Dedifferentiated amniotic fluid mesenchymal stem cell (primary cell): Measurements from ENCODE around the gene MDP1.
A peak's percentile ranks its signal among the peaks of the same experiment; 100 is the strongest.
"Not testable (repeated sequence)": the region's sequence is repeated elsewhere in the genome, so short reads cannot be mapped to it uniquely, and the experiment has no call there.

ENCODE experiments used
- DNase-seq: peaks from one replicate; pipeline ENCODE4 v3.0.0-alpha.2; 2016; ENCODE audit errors: extremely low spot score

The MDP1 gene

DNA sequence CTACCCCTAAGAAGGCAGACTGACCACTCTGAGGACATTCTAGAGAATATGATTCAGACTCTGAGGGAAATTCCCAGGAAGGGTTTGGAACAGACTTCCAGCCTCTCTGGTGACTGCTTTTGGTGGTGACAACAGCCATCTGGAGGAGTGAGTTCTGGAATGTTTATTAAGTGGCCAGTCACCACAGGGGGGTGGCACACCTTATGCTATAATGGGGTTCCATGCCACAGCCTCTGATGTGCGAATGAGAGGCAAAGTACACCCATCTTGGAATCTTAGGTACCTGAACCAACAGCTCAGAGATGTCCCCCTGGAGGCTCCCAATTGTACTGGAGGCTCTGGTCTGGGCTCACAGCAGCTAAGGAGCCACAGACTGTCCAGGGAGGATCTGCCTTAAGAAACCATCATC, 36.0 kb upstream of the MDP1 start:
- DNase-seq: peak; percentile 21

DNA sequence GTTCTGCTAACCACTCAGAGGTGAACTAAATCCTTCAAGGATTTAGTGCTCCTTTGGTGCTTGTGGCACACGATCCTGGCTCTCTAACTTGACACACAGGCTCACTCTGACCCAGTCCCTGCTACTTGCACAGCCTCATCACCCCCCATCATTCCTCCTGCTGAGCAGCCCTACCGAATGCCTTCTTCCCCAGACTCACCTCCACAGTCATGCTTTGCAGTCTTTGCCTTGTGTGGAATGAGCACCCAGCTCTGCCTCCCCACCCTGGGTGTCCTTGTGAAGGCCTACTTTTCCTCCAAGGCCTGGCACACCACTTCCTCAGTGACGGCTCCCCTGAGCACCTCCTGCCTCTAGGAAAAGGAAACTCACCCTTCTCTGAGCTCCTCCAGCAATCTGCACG, 34.5 kb upstream of the MDP1 start:
- no peak for DNase-seq

DNA sequence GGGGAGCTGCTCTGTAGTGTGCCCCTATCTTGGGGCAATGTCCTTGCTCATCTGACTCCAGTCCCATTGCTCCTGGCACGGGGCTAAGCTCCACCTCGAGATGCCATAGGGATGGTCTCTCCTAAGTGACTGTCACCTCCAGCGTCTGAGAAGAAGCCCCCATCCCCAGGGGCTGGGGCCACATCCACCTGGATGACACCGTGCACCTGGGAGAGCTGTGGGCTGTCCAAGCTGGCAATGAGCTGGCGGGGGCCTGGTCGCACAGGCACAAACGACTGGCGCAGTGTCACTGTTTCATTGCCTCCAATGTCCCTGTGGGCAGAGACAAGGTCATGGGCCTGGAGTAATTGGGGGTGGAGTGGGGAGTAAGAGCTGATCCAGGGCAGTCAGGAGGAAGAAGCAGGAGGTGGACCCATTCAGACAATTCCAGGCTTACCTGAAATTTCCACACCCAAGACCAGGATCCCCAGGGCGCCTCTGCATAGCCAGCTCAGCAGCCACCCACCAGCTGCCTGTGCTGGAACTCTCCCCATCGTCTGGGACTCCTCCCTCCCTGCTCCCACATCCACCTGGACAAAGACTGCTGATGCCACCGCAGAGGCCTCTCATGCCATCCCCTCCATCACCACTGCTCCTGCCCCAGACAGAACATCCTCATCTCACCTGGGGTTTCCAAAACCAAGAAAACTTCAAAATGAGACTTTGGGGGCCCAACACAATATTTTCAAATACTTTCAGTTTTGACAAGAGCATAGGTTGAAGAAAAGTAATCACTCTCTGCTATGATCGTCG, 33.6 kb upstream of the MDP1 start:
- no peak for DNase-seq

DNA sequence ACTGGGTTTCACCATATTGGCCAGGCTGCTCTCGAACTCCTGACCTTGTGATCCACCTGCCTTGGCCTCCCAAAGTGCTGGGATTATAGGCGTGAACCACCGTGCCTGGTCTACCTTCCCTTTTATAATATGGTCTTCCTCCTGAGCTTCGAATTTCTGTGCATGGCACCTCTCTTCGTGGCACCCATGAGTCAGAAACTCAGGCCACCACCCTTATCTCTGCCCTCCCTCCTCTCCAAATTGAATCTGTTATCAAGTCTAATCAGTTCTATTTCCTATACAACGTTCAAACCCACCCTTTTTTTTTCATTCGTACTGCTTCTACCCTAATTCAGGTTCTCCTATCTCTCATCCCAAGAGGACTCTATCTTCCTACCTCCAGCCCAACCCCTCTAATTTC, 31.6 kb upstream of the MDP1 start:
- no peak for DNase-seq

DNA sequence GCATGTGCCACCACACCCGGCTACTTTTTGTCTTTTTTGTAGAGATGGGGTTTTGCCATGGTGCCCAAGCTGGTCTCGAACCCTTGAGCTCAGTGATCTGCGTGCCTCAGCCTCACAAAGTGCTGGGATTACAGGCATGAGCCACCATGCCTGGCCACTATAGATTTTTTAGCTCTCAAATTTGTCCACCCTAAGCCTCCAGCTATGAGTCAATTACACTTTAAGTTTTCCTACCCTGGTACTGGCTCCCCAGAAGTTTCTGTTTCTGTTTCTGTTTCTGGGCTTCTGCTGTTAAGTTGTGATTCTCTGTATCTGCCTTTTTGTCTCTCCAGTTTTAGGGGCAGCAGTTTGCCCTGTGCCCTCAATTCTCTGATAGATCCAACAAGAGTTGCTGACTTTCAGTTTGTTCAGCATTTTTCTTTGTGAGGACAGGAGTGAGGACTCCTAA, 30.9 kb upstream of the MDP1 start:
- peak; percentile 39 for DNase-seq

DNA sequence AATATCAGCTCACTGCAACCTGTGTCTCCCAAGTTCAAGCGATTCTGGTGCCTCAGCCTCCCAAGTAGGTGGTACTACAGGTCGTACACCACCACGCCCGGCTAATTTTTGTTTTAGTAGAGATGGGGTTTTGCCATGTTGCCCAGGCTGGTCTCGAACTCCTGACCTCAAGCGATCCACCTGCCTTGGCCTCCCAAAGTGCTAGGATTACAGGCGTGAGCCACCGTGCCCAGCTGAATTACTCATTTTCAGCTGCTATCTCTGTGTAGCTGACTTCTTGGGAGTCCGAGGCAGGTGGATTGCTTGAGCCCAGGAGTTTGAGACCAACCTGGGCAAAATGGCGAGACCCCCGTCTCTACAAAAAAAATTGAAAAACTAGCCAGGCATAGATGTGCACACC, 29.5 kb upstream of the MDP1 start:
- not testable (repeated sequence) for DNase-seq

DNA sequence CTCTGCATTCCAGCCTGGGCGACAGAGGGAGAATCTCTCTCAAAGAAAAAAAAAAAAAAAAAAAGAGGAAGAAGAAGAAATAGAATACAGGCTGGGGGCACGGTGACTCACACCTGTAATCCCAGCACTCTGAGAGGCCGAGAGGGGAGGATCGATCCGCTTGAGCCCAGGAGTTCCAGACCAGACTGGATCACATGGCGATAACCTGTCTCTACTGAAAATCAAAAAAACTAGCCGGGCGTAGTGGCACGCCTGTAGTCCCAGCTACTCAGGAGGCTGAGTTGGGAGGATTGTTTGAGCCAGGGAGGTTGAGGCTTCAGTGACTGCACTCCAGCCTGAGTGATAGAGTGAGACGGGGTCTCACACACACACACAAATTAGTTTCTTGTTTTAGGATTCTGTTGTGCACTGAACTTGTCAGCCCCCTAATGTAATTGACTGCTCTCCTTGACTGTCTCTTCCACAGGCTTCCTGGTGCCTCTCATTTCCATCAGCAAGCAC, 27.5 kb upstream of the MDP1 start:
- no peak for DNase-seq

DNA sequence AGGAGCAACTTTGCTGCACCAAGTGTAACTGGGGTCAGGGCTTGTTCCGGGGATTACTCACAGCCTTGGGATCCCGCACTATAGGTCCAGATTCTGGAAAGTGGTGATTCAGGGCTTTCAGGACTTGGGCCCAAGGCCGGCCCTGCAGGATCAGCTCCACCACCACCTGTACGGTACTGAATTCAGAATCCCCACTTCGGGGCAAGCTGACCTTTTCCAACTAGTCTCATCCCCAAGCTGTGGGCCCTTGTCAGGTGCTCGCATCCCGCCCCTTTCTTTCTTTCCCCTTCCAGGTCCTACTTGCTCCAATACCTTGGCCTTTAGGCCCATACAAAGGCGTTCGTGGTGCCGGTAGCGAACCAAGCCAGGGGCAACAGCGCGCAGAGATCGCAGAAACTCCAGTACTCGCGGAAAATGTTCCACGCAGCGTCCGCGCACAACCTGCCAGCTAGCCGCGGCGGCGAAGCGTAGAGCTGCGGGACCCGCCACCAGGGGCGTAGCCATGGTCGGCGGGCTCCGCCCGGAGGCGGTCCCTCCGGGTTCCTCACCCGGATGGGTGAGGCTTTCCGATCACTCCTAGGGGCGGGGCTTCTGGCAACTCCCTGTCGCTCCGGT, 26.1 kb upstream of the MDP1 start:
- peak; percentile 90 for DNase-seq

DNA sequence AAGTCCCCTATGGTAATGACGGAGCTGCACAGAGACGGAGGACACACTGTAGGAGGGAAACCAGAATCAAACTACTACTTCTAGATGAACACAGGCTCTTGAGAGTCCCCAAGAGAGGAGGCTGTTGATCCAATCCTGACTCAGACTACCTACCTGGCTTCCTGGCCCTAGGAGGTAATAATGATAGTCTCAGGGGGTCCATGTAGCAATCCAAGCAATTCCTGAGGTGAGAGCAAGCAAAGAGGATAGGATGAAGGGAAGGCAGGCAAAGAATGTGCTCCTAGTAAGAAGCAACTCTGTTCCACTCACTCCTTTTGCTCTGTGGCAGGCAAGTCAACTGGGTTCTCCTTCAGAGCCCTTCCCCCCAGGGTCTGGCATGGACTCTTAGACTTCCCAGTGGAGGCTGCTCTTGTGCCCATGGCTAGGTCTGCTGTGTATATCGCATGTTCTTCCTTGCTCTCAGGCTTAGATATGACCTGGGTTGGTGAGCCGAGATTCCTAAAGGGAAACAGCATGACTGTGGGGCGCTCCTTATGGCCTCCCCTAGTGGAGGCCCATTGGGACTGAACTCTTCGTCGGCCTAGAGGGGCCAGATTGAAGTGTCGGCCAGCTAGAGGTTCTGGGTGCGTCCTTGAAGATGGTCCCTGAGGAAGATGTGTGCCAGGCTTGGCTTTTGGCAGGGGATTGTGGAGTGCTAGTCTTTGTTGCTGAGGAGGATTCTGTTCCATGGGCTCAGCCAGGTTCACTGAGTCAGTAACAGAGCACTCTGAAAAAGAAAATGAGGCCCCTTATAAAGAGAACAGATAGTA, 24.4 kb upstream of the MDP1 start:
- DNase-seq: no peak

DNA sequence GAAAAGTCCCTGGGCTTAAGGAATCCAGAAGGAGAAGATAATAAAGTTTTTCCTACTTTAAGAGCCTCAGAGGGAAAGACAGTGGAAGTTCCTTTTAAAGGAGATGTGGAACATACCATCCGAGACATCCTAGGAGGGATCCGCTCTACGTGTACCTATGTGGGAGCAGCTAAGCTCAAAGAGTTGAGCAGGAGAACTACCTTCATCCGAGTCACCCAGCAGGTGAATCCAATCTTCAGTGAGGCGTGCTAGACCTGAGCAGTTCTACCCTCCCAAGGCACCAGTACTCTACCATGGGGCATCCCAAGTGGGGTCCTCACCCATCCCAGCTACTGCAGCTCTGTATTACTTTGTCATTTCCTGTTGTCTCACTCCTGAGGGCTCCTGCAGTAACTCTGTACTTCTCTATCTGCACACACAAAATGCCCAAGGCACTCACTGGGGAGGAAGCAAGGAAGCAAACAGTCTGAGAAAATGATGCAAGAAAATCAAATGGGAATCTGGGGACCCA, 22.7 kb upstream of the MDP1 start:
- DNase-seq: no peak

DNA sequence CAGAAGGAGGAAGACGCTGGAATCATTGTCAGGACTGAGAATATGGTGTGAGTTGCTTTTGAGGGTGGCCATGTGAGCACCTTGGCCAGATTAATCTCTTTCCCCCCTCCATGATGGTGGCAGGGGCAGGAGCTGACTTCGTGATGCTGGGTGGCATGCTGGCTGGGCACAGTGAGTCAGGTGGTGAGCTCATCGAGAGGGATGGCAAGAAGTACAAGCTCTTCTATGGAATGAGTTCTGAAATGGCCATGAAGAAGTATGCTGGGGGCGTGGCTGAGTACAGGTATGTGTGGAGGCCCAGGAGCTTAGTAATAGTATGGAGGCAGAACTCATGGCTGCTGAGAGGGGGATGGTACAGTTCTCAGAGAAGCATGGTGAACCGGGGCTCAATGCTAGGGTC, 22.3 kb upstream of the MDP1 start:
- DNase-seq: no peak

DNA sequence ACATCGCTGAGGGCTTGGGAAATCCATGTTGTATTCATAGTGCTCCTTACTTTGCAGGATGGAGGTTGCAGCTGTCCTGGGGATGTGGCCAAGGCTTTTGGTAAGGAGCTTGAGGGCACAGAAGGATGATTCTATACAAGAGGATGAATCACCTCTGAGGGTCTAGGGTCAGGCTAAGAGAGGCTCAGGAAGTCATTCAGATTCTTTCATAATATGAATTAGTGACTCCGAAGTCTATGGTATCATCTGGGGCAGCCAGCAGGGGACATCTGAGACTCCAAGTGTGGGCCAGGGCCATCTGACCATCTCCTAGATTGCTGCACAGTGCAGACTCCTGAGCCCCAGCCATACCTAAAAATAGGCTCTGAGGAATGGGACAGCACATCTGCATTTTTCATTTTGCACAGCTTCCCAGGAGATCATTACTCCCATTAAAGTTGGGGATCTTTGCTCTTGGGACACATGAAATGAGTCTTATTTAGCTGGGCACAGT, 21.6 kb upstream of the MDP1 start:
- DNase-seq: no peak

DNA sequence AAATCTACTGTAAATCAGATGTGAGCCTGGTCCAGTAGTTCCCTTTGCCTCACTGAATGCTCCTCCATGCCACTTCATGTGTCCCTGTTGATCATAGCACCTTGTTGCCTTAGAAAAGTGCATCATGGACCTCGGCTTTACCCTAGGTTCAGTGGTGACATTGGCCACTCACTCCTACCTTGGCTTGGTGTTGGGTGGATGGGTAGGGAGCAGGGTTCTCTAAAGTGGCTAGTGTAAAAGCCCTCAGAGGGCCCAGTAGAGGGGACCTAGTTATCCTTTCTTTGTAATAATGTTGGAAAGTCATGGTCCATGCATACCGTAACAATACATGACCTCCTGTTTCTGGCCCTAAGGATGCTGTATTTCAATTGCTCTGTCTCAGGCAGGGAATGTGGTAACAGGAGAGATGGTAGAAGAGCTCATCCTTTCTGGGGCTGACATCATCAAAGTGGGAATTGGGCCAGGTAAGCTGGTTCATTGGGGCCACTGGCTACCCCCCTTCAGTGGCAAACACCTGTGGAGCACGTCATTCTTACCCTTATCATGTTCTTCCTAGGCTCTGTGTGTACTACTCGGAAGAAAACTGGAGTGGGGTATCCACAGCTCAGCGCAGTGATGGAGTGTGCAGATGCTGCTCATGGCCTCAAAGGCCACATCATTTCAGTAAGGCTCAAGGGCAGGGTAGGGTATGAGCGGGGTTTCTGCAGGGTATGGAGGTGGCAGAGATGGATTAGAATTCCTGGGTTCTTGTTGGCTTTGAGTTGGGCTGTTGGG, 21.0 kb upstream of the MDP1 start:
- no peak for DNase-seq

DNA sequence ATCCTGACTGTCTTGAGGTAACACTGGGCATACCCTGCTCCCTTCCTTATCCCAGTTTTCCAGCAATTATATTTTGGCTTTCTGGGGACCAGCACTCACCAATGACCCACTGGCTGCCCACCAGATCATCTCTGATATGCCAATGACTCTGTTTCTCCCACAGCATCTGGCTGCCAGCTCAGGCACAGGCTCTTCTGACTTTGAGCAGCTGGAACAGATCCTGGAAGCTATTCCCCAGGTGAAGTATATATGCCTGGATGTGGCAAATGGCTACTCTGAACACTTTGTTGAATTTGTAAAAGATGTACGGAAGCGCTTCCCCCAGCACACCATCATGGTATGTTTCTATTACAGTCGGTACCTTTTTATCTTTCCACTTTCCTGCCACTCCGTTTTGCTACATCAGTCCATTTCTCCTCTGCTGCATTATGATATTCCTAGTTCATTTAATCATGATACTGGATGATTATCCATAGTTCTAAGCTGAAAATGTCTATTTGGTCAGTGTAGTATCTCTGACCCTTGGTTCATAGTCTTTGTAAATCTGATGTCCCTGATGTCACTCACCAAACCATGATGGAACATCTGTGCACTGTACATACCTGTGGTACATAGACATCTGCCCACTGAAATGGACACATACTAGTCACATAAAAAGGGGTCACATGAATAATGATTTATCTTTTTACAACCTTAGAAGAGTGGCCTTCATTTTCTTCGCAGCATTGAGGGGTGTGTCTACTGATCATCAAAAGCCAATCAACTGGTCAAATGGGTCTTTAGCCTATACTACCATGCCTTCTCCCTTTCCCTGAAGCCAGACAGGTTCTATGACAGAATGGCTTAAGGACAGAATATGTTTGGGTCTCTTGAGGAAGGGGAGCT, 20.2 kb upstream of the MDP1 start:
- no peak for DNase-seq

DNA sequence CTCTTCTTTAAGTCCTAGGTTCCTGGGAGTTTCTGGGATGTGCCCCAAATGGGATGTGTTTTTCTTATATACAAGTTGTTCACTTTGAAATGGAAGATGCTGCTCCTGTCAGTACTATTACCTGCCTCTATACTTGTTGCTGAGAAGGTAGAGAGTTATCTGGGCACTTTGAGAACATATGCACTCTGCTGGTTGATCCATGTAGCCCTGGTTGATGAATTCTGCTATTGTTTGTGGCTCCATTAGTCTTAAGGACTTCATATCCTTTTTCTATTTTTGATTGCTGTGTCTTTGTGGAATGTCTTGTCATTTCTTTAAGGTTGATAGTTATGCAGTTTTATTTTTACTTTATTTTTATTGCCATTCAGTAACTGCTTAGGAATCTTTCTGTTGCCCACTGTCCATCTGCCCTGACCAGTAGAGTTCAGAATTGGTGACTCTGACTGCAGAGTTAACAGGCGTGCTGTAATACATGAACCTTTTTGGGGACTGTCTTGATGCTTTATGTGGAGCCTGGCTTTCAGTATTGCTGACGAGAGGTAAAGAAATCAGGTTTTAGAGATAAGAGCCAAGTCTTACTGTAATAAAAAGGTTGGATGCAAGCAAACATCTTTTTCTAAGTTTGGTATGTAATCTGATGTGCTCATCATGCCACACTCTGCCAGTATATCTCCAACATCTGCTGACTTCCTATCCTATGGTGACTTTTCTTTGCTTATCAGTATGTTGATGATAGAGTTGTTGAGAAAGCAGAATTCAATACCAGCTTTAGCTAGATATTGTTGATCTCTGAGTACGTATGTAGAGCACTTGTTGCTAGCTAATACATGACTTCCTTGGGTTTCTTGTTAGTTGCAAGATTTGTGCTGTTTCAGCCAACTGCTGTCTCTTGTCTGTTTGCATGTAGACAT, 18.5 kb upstream of the MDP1 start:
- no peak for DNase-seq

DNA sequence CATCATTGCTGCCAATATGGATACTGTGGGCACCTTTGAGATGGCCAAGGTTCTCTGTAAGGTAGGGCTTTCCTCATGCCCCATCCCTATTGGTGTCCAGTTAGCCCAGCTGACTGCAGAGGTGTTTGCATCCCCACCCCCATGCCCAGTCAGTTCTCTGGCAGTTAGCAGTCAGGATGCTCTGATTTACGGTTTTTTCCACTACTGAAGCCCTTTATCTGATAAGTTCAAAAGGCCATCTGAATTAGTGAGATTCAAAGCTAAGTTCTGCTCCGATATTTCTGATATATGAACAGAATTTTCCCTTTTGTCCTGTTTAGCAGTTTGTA, 17.6 kb upstream of the MDP1 start:
- DNase-seq: no peak

DNA sequence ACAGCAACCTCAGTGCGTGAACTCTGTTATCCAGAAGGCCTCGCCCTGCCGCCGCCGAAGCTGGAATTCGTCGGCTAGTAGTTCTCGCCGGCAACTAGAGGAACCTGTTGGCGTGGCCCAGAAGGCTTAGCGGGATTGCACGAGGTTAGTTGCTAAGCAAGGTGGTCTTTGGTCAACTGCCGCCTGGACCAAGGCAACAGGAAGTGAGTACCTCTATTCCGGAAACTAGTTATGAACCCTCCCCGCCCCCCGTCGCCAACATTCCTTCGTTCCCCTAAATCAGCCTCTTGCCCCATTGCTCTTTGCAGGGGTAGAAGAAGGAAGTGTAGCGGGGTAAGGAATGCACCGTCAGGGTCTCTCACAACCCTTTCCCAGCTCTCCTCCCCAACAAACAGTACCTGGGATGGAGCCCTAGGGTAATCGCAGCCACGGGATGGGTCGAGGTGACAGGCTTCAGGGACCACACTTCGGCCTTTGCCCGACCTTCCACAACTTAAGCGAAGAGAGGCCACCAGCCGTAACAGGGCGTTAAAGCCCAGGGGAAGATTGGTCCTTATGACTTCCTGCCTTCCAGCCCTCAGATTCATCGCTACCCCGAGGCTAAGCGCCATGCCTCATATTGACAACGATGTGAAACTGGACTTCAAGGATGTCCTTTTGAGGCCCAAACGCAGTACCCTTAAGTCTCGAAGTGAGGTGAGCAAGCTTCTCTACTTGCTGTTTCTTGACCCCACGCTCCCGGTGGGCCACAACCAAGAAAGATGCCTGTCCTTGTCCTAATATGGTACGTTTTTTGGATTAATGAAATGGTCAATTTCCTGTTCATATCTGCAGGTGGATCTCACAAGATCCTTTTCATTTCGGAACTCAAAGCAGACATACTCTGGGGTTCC, 17.0 kb upstream of the MDP1 start, which contains the start of gene GMPR2:
TSS of gene GMPR2 (plus strand) at position 285 of the 893 bp plus-strand sequence. CDS start at position 610, 325 bp downstream.
- no peak for DNase-seq

DNA sequence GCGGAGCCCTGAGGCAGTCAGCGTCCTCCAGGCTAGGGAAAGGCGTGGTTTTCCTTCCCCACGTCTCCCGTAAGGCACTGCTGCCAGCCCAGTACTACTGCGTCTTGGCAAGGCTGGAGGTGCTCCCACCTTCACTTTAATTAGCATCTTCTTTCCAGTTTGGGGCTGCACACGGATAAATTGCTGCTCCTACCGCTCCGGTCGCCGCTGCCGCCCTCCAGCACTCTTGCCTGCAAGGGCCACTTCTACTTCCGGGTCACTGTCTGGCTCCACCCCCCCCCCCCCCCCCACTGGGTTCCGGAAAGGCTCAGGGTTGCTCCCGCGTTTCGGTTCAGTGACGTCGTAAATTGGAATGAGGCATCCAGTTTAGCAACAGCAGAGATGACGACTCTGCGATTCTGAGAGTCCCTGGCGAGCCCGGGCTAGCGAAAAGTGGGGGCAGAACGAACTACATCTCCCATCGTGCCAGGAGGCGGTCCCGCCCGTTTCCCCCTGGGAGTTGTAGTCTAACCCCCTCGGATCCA, 16.3 kb upstream of the MDP1 start, which contains the start of gene NEDD8:
TSS of gene NEDD8 (minus strand) at position 247 of the 524 bp plus-strand sequence. CDS start at position 147, 100 bp downstream.
- peak; percentile 84 for DNase-seq
